ENCODE data around the gene SMG7. TPM values are rescaled to one million over a fixed set of nuclear protein-coding genes. Genes with fewer than 3 reads are reported as not detected.

SMG7 gene
- polyA plus RNA-seq, 1 experiment: 35.1 TPM

DNA sequence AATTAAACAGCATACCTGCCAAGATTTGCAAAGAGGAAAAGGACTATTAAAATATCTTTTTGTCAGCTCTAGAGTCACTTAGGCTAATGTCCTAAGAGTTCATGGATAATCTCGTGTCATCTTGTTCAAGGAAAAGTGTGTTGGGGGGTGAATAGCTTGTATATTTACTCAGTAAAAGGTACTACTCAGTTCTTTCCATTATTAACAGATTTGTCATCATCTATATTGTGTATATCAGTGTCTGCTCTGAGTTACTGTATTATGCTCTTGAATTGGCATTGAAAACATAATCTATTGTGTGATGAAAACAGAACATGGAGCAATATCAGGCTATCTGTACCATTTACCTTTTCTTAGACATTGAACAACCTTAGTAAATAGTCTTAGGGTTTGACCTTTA lies 41.9 kb downstream of the SMG7 start:
- DNase-seq (ENCODE audit: low read depth, low spot score): no peak
- POLR2A ChIA-PET: no interaction called here
- Histone ChIP-seq H3K27ac (ENCODE audit: low read depth, low read length) (no peak overlapping the region), H3K27me3 (ENCODE audit: control insufficient read depth, insufficient read depth, low read length) (no peaks in the 10 kb centered on the region), H3K9me3 (ENCODE audit: control insufficient read depth, insufficient read depth, low read length) (no peaks in the 10 kb centered on the region), H3K4me3 (ENCODE audit: low read depth, low read length) (no peak overlapping the region)
- CTCF ChIA-PET: no interaction called here
- TF ChIP-seq, protein P1, sequence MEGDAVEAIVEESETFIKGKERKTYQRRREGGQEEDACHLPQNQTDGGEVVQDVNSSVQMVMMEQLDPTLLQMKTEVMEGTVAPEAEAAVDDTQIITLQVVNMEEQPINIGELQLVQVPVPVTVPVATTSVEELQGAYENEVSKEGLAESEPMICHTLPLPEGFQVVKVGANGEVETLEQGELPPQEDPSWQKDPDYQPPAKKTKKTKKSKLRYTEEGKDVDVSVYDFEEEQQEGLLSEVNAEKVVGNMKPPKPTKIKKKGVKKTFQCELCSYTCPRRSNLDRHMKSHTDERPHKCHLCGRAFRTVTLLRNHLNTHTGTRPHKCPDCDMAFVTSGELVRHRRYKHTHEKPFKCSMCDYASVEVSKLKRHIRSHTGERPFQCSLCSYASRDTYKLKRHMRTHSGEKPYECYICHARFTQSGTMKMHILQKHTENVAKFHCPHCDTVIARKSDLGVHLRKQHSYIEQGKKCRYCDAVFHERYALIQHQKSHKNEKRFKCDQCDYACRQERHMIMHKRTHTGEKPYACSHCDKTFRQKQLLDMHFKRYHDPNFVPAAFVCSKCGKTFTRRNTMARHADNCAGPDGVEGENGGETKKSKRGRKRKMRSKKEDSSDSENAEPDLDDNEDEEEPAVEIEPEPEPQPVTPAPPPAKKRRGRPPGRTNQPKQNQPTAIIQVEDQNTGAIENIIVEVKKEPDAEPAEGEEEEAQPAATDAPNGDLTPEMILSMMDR (IDR thresholded peaks at IDR 0.05; ENCODE audit: low read depth, low read length): no peak

DNA sequence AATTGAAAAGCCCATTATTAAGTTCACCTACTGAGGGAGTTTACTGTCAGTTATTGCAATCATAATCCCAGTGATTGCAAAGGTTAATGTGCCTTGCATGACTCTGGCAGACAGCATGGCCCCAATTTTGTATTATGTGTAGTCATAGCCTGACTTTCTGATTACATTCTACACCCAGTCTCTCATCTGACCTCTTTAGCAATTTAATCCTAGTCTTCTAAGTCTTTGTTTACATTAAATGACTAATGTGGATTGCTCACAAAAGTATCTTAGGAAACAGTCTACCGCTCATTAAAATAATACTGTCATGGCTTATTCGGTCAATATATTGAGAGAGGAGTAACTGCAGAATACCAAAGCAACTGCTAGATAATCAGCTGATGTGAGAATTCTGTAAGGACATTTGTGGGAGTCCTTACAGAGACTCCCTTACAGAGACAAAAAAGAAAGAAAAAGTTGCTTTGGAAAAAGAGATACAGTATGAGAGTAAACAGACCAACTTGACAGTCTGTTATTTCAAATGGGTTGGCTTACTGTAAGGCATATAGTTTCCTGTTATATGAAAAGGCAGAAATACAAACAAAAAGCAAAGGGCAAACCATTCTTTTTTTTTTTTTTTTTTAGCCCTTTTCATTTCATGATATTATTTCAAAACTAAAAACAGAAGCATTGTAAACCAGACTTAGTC lies 42.8 kb downstream of the SMG7 start:
- TF ChIP-seq, protein P1 (IDR thresholded peaks at IDR 0.05; ENCODE audit: low read depth, low read length): no peak
- Histone ChIP-seq H3K27ac (ENCODE audit: low read depth, low read length) (no peak overlapping the region), H3K27me3 (ENCODE audit: control insufficient read depth, insufficient read depth, low read length) (no peaks in the 10 kb centered on the region), H3K9me3 (ENCODE audit: control insufficient read depth, insufficient read depth, low read length) (no peaks in the 10 kb centered on the region), H3K4me3 (ENCODE audit: low read depth, low read length) (no peak overlapping the region)
- POLR2A ChIA-PET: interaction anchor here (0.7 kb wide), 1 partner anchor 174 kb away, joined by 8 read pairs; no protein-coding TSS in a partner anchor
- peak; percentile 58 for DNase-seq (ENCODE audit: low read depth, low spot score)
- CTCF ChIA-PET: no interaction called here

DNA sequence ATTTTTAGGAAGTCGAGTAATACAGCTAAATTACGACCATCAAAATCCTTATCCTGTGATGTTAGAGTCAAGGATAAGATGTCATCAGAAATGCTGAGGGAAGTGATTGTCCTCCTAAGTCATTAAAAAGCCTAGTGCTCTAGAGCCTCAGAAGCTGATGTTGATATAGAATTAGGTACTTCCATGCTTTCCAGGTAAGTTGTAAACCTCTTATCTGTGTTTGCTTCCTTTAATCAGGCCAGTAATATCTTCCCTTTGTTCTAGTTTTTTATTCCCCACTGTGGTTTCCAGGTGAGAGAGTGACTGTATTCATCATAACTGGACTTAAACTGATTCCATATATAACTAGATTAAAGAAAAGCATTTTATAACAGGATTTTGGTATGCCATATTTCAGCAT lies 44.4 kb downstream of the SMG7 start:
- no peak overlapping the region for H3K27ac ChIP-seq (ENCODE audit: low read depth, low read length)
- H3K27me3 ChIP-seq (ENCODE audit: control insufficient read depth, insufficient read depth, low read length): no peaks in the 10 kb centered on the region
- TF ChIP-seq, protein P1 (IDR thresholded peaks at IDR 0.05; ENCODE audit: low read depth, low read length): no peak
- no peaks in the 10 kb centered on the region for H3K9me3 ChIP-seq (ENCODE audit: control insufficient read depth, insufficient read depth, low read length)
- no peak overlapping the region for H3K4me3 ChIP-seq (ENCODE audit: low read depth, low read length)
- DNase-seq (ENCODE audit: low read depth, low spot score): no peak
- ChIA-PET CTCF (no interaction called here), POLR2A (no interaction called here)

DNA sequence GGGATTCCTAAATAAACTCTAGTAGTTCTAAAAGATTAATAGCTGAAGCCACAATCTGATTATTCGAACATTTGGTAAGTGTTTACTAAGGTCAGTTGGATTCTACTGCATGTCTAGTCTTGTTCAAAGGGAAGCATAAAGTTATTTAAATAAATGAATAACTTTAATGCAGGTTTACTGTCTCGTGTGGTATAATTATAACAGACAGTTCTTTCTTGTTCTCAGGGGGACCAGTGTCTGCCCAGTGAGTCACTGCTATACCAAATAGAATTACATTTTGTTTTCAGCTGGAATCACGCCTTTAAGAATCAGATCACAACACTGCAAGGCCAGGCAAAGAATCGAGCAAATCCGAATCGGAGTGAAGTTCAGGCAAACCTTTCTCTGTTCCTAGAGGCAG lies 45.1 kb downstream of the SMG7 start:
- TF ChIP-seq, protein P1 (IDR thresholded peaks at IDR 0.05; ENCODE audit: low read depth, low read length): no peak
- Histone ChIP-seq H3K27me3 (ENCODE audit: control insufficient read depth, insufficient read depth, low read length) (no peaks in the 10 kb centered on the region), H3K27ac (ENCODE audit: low read depth, low read length) (no peak overlapping the region), H3K9me3 (ENCODE audit: control insufficient read depth, insufficient read depth, low read length) (no peaks in the 10 kb centered on the region), H3K4me3 (ENCODE audit: low read depth, low read length) (no peak overlapping the region)
- CTCF ChIA-PET: no interaction called here
- POLR2A ChIA-PET: no interaction called here
- DNase-seq (ENCODE audit: low read depth, low spot score): no peak

DNA sequence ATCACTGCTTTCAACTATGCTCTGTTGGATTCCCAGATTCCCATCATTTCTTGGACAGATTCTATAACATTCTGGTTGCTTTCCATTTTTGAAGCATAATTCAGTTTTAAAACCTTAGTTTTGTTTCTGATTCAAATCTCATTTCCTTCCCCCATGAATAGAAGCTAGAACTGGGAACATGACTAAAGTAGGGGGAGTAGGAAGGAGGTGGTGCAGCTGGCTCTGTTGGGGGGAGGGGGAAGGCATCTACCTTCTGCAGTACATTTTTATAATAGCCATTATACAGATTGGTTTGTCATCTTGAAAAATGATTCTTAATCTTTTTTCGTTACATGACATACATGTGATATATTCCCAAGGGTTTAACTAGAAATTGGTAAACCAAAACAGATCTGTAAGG lies 48.1 kb downstream of the SMG7 start:
- ChIA-PET POLR2A (no interaction called here), CTCF (no interaction called here)
- no peaks in the 10 kb centered on the region for H3K9me3 ChIP-seq (ENCODE audit: control insufficient read depth, insufficient read depth, low read length)
- DNase-seq (ENCODE audit: low read depth, low spot score): no peak
- no peak overlapping the region for H3K4me3 ChIP-seq (ENCODE audit: low read depth, low read length)
- no peak overlapping the region for H3K27ac ChIP-seq (ENCODE audit: low read depth, low read length)
- TF ChIP-seq, protein P1 (IDR thresholded peaks at IDR 0.05; ENCODE audit: low read depth, low read length): no peak
- no peaks in the 10 kb centered on the region for H3K27me3 ChIP-seq (ENCODE audit: control insufficient read depth, insufficient read depth, low read length)
